PC-9 (cell line): ENCODE results near the gene CASP8AP2.

Source experiments
- EZH2 ChIP-seq: fragments of 200-600 bp; sonication (generic); IDR thresholded peaks from 2 replicates; pipeline ENCODE4 v1.8.0; 2017; ENCODE audit warnings: antibody characterized with exemption, low read depth
- TF ChIP-seq, protein P1 (sequence below): fragments of 200-600 bp; sonication (generic); conservative IDR thresholded peaks from 2 replicates; pipeline ENCODE4 v1.6.1; 2017; ENCODE audit warnings: mixed run types, antibody characterized with exemption, mild to moderate bottlenecking, moderate library complexity

GRCh38 chr6:89782222-89782621 lies 47.5 kb upstream of the CASP8AP2 start:
- TF ChIP-seq, protein P1, sequence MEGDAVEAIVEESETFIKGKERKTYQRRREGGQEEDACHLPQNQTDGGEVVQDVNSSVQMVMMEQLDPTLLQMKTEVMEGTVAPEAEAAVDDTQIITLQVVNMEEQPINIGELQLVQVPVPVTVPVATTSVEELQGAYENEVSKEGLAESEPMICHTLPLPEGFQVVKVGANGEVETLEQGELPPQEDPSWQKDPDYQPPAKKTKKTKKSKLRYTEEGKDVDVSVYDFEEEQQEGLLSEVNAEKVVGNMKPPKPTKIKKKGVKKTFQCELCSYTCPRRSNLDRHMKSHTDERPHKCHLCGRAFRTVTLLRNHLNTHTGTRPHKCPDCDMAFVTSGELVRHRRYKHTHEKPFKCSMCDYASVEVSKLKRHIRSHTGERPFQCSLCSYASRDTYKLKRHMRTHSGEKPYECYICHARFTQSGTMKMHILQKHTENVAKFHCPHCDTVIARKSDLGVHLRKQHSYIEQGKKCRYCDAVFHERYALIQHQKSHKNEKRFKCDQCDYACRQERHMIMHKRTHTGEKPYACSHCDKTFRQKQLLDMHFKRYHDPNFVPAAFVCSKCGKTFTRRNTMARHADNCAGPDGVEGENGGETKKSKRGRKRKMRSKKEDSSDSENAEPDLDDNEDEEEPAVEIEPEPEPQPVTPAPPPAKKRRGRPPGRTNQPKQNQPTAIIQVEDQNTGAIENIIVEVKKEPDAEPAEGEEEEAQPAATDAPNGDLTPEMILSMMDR, result no peak
- no peak for TF ChIP-seq EZH2
